Transverse colon (tissue), 3 donors: Measurements from ENCODE around the gene ADAMTS14.

ENCODE experiments used
- CTCF ChIP-seq, 5 experiments: fragments of 200-600 bp in 3 of 5; fragments of 450-650 bp in 2 of 5; sonication (generic) in 3 of 5; IDR thresholded peaks; 1 replicate in 2 of 5; 2 replicates in 3 of 5; pipeline ENCODE4 v1.5.1; 2016 to 2017; ENCODE audit warnings: antibody characterized with exemption in 5 of 5, inconsistent platforms in 3 of 5, mild to moderate bottlenecking in 2 of 5, moderate library complexity in 1 of 5
- POLR2A ChIP-seq: fragments of 450-650 bp; IDR thresholded peaks from one replicate; pipeline ENCODE4 v1.6.1; 2016; ENCODE audit warnings: antibody characterized with exemption, mild to moderate bottlenecking, moderate library complexity

GRCh38 chr10:70699659-70700174 lies 27.4 kb downstream of the ADAMTS14 start:
- no peak for TF ChIP-seq CTCF (IDR thresholded peaks at IDR 0.05)
- TF ChIP-seq POLR2A: no peak
